Naive thymus-derived CD4-positive, alpha-beta T cell (primary cell): ENCODE data around the gene RABL6. TPM values are rescaled to one million over a fixed set of nuclear protein-coding genes. Genes with fewer than 3 reads are reported as not detected.
"Not testable (repeated sequence)": the region's sequence is repeated elsewhere in the genome, so short reads cannot be mapped to it uniquely, and the experiment has no call there.

ENCODE experiments used
- ATAC-seq: fragments of 150-1000 bp; cut with Tn5 transposase; 2 replicates; pipeline ENCODE4 v1.10.0; 2021; ENCODE audit warnings: mild to moderate bottlenecking, moderate library complexity
- CTCF ChIA-PET: fragments of 350-600 bp; sonication (Branson Sonifier 250); formaldehyde crosslinking; loops from one replicate; lab custom pipeline; 2021; ENCODE audit warnings: antibody characterized with exemption; lab: Charles Lee
- POLR2A ChIA-PET: fragments of 350-600 bp; sonication (Branson Sonifier 250); formaldehyde crosslinking; loops from one replicate; lab custom pipeline; 2021; ENCODE audit warnings: antibody characterized with exemption, inconsistent platforms; lab: Charles Lee
- DNase-seq, 9 donors: peaks; one replicate each; pipeline versions ENCODE4 v3.0.0 to v3.0.0-alpha.2; 2020 to 2022; ENCODE audit warnings: mixed read lengths in 1 of 9
- H3K27ac ChIP-seq: one replicate; pipeline ENCODE4 v1.7.0; 2013; ENCODE audit warnings: mild to moderate bottlenecking, low read depth, low read length, moderate library complexity
- H3K27me3 ChIP-seq, 2 donors: one replicate each; pipeline ENCODE4 v1.7.0; 2013; ENCODE audit warnings: low read length in 2 of 2, mild to moderate bottlenecking in 2 of 2, moderate library complexity in 2 of 2; ENCODE audit not compliant: control insufficient read depth in 2 of 2, insufficient read depth in 2 of 2
- H3K36me3 ChIP-seq, 3 experiments: 1 replicate in 2 of 3; 2 replicates in 1 of 3; pipeline ENCODE4 v1.7.0; 2013; ENCODE audit warnings: low read length in 3 of 3, mild to moderate bottlenecking in 3 of 3, moderate library complexity in 1 of 3; ENCODE audit not compliant: insufficient read depth in 3 of 3, control insufficient read depth in 2 of 3
- H3K4me1 ChIP-seq, 2 donors: one replicate each; pipeline ENCODE4 v1.7.0; 2013; ENCODE audit warnings: low read length in 2 of 2, mild to moderate bottlenecking in 2 of 2, moderate library complexity in 1 of 2; ENCODE audit not compliant: control insufficient read depth in 2 of 2, insufficient read depth in 2 of 2
- H3K4me3 ChIP-seq: 2 replicates; pipeline ENCODE4 v1.7.0; 2013; ENCODE audit warnings: mild to moderate bottlenecking, low read length
- H3K9me3 ChIP-seq, 3 experiments: 1 replicate in 2 of 3; 2 replicates in 1 of 3; pipeline ENCODE4 v1.7.0; 2013; ENCODE audit warnings: low read length in 3 of 3; ENCODE audit not compliant: control insufficient read depth in 2 of 3
- H3K27ac Mint-ChIP-seq, 9 donors: one replicate each; pipeline ENCODE4 v1.8.0; 2020 to 2022; ENCODE audit warnings: mixed read lengths in 9 of 9, mild to moderate bottlenecking in 8 of 9, moderate library complexity in 5 of 9, inconsistent platforms in 2 of 9
- H3K27me3 Mint-ChIP-seq, 5 donors: one replicate each; pipeline ENCODE4 v1.8.0; 2021 to 2022; ENCODE audit warnings: mixed read lengths in 5 of 5, mild to moderate bottlenecking in 1 of 5
- H3K36me3 Mint-ChIP-seq, 5 donors: one replicate each; pipeline ENCODE4 v1.8.0; 2020 to 2022; ENCODE audit warnings: mixed read lengths in 5 of 5, mild to moderate bottlenecking in 3 of 5, inconsistent platforms in 1 of 5
- H3K4me1 Mint-ChIP-seq, 7 donors: one replicate each; pipeline ENCODE4 v1.8.0; 2020 to 2022; ENCODE audit warnings: mixed read lengths in 7 of 7, mild to moderate bottlenecking in 3 of 7, inconsistent platforms in 1 of 7
- H3K4me3 Mint-ChIP-seq, 10 donors: one replicate each; pipeline ENCODE4 v1.8.0; 2020 to 2022; ENCODE audit warnings: mild to moderate bottlenecking in 10 of 10, mixed read lengths in 10 of 10, moderate library complexity in 6 of 10, inconsistent platforms in 2 of 10
- H3K9me3 Mint-ChIP-seq, 11 donors: one replicate each; pipeline ENCODE4 v1.8.0; 2020 to 2022; ENCODE audit warnings: mixed read lengths in 11 of 11, mild to moderate bottlenecking in 4 of 11, inconsistent platforms in 1 of 11, moderate library complexity in 1 of 11
- intact Hi-C, 2 donors: fragments of 100-400 bp; cut with micrococcal nuclease; formaldehyde crosslinking; loops; one replicate each; pipeline ENCODE4 v1.15.1; 2023
- polyA plus RNA-seq, 2 donors: library from polyadenylated mRNA; unstranded; fragments of 300-500 nt; fragmentation: Illumina TruSeq; gene quantifications; one replicate each; pipeline ENCODE4 v1.2.3, GENCODE V29; 2021
- total RNA-seq, 6 experiments: library from RNA in 5 of 6; stranded (reverse) in 5 of 6; gene quantifications; 1 replicate in 5 of 6; 2 replicates in 1 of 6; pipeline ENCODE4 v1.2.3 and lab custom pipeline; 2021 to 2026

The RABL6 gene
- total and polyA plus RNA-seq, 7 experiments from 2014 or later: 9.4 to 100 (median 60.7) TPM

GRCh38 chr9:136839229-136840139 is 31.7 kb downstream of the RABL6 start:
- intact Hi-C loops: no loop called here
- DNase-seq: no peak
- POLR2A ChIA-PET: interaction anchor here (0.6 kb wide), 1 partner anchor 96 kb away, joined by 4 read pairs; no protein-coding TSS in a partner anchor

GRCh38 chr9:136840140-136840876 is 32.6 kb downstream of the RABL6 start:
- ATAC-seq (no peak), DNase-seq (no peak)
- no peaks in the 10 kb centered on the region for H3K9me3 Mint-ChIP-seq
- Histone ChIP-seq H3K27ac (no peak overlapping the region), H3K9me3 (no peaks in the 10 kb centered on the region), H3K27me3 (no peaks in the 10 kb centered on the region), H3K4me3 (no peak overlapping the region), H3K4me1 (peaks cover 4 to 7% of the 10 kb centered on the region in 2 donors), H3K36me3 (peaks cover 0 to 25% (median 0%) of the 10 kb centered on the region in 3 experiments)
- peak overlapping the region in 2 of 10 donors; percentile 51 to 67 for H3K4me3 Mint-ChIP-seq
- intact Hi-C loops: no loop called here
- ChIA-PET CTCF (no interaction called here), POLR2A (interaction anchor here (0.6 kb wide), 2 partner anchors 32 to 96 kb away, joined by 3 to 4 read pairs; no protein-coding TSS in a partner anchor)
- H3K4me1 Mint-ChIP-seq: peaks cover 0 to 16% (median 10%) of the 10 kb centered on the region in 7 donors
- peaks cover 0 to 5% (median 0%) of the 10 kb centered on the region in 5 donors for H3K36me3 Mint-ChIP-seq
- H3K27me3 Mint-ChIP-seq: peaks cover 0 to 2% (median 0%) of the 10 kb centered on the region in 5 donors
- peak overlapping the region in 3 of 9 donors; percentile 7 to 79 (median 32) for H3K27ac Mint-ChIP-seq

More at GRCh38 chr9:136839229-136840139, 31.7 kb downstream of the RABL6 start:
- ATAC-seq: no peak
- H3K36me3 Mint-ChIP-seq: peaks cover 0 to 5% (median 0%) of the 10 kb centered on the region in 5 donors
- Histone ChIP-seq H3K9me3 (no peaks in the 10 kb centered on the region), H3K27me3 (no peaks in the 10 kb centered on the region), H3K4me1 (peaks cover 4 to 7% of the 10 kb centered on the region in 2 donors), H3K4me3 (no peak overlapping the region), H3K36me3 (peaks cover 0 to 25% (median 0%) of the 10 kb centered on the region in 3 experiments), H3K27ac (no peak overlapping the region)
- H3K27me3 Mint-ChIP-seq: no peaks in the 10 kb centered on the region
- no peaks in the 10 kb centered on the region for H3K9me3 Mint-ChIP-seq
- CTCF ChIA-PET: no interaction called here
- peak overlapping the region in 2 of 10 donors; percentile 51 to 67 for H3K4me3 Mint-ChIP-seq
- H3K4me1 Mint-ChIP-seq: peaks cover 0 to 16% (median 10%) of the 10 kb centered on the region in 7 donors
- H3K27ac Mint-ChIP-seq: peak overlapping the region in 2 of 9 donors; percentile 7 to 79

DNA sequence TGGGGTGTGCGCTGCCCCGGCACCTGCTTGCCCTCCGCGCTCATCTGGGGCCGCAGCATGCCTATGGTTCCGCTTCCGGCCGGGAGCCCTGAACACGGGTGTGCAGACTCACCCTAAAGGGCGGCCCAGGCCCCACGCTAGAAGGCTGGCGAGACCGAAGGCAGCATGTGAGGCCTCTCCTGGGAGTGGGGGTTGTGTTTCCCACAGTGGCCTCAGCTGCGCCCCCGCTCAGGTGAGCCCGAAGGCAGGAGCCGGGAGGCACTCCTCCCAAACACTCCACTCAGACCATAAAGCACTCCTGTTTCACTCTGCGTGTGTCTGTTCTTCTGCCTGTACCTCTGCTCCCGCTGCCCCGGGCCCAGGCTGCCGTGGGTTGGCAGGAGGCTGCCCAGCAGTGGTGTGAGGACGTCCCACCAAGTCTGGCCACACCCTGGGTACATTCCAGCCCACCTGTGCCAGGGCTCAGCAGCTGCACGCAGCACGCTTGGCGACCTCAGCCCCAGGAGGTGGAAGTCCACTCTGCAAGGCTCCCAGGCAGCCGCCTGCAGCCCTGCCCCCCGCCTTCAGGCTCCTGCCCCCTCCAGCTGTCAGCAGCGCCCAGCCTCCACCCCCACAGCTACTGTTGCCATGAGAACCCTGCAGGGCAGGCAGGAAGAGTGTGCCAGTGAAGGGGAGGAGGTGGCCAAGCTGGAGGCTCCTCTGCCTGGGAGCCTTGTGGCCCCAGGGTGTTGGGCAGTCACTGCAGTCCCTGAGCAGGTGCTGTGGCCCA is 33.3 kb downstream of the RABL6 start:
- POLR2A ChIA-PET: interaction anchor here (0.6 kb wide), 1 partner anchor 33 kb away, joined by 3 read pairs; no protein-coding TSS in a partner anchor
- no peak overlapping the region for H3K27ac ChIP-seq
- Mint-ChIP-seq H3K27me3 (peaks cover 0 to 5% (median 0%) of the 10 kb centered on the region in 5 donors), H3K27ac (no peak overlapping the region), H3K4me3 (peak overlapping the region in 1 of 10 donors; percentile 85), H3K36me3 (peaks cover 0 to 5% (median 0%) of the 10 kb centered on the region in 5 donors), H3K4me1 (peaks cover 0 to 16% (median 10%) of the 10 kb centered on the region in 7 donors), H3K9me3 (no peaks in the 10 kb centered on the region)
- ATAC-seq: no peak
- H3K4me1 ChIP-seq: peaks cover 4 to 7% of the 10 kb centered on the region in 2 donors
- CTCF ChIA-PET: no interaction called here
- DNase-seq: no peak
- peaks cover 0 to 25% (median 0%) of the 10 kb centered on the region in 3 experiments for H3K36me3 ChIP-seq
- H3K27me3 ChIP-seq: no peaks in the 10 kb centered on the region
- H3K9me3 ChIP-seq: no peaks in the 10 kb centered on the region
- intact Hi-C loops: no loop called here
- H3K4me3 ChIP-seq: no peak overlapping the region

GRCh38 chr9:136841646-136842379 is 34.1 kb downstream of the RABL6 start:
- not testable (repeated sequence) for H3K4me1 ChIP-seq, ATAC-seq, H3K27me3 ChIP-seq, H3K9me3 Mint-ChIP-seq, H3K9me3 ChIP-seq, DNase-seq, H3K36me3 Mint-ChIP-seq, H3K27ac ChIP-seq
- H3K4me1 Mint-ChIP-seq: peaks cover 0 to 17% (median 10%) of the 10 kb centered on the region in 7 donors
- Histone ChIP-seq H3K4me3 (peak overlapping the region; percentile 83), H3K36me3 (peaks cover 0 to 19% (median 0%) of the 10 kb centered on the region in 3 experiments)
- peak overlapping the region; percentile 71 to 94 (median 82) for H3K4me3 Mint-ChIP-seq
- H3K27ac Mint-ChIP-seq: peak overlapping the region in 2 of 9 donors; percentile 48 to 72
- ChIA-PET CTCF (interaction anchor here (1.0 to 1.1 kb wide), 2 partner anchors 24 to 193 kb away, joined by 3 to 6 read pairs; no protein-coding TSS in a partner anchor), POLR2A (interaction anchor here (0.6 to 1.9 kb wide), 3 partner anchors 40 to 44 kb away, joined by 4 to 7 read pairs (median 5); partner anchors contain the start of gene TRAF2)
- peaks cover 0 to 10% (median 0%) of the 10 kb centered on the region in 5 donors for H3K27me3 Mint-ChIP-seq
- intact Hi-C loops: loop anchor here in 1 of 2 donors (1.0 kb wide), 4 partner anchors 44 to 193 kb away; partner anchors contain the start of genes FBXW5 and TRAF2

DNA sequence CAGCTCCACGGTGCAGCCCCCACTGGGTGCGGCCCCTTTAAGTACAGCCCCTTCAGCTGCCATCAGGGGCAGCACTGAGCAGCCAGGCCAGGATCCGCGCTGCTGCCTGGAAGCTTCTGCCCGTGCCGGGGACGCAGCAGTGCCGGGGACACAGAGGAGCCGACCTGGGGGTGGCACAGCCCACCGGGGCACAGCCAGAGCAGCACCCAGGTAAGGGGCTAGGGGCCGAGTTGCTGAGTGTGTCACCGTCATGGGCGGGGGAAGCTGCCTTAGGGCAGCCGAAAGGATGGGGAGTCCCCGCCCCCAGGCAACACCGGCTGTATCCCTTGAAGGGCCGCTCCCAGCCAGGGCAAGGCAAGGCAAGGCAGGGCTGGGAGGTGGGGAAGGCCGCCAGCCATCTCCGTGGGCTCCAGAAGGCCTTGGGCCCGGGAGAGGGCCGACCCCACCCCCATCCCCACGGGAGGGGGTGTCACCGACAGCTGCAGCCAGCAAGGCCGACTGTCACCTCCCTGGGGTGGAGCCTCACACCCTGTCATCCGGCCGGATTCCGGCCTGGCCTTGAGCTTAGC is 34.7 kb downstream of the RABL6 start, which contains the start of gene AJM1:
TSS of gene AJM1 (plus strand) at position 99 of the 569 bp plus-strand sequence. CDS start 1,937 bp downstream, outside the sequence.
- Histone ChIP-seq H3K4me3 (peak within 1 kb of the TSS; percentile 83), H3K36me3 (peaks cover 0 to 19% (median 0%) of the 10 kb centered on the region in 3 experiments)
- ATAC-seq: peak; percentile 93
- not testable (repeated sequence) for H3K4me1 ChIP-seq, H3K36me3 Mint-ChIP-seq, H3K9me3 ChIP-seq, H3K27me3 ChIP-seq, H3K9me3 Mint-ChIP-seq, H3K27ac ChIP-seq
- ChIA-PET POLR2A (interaction anchor here (0.6 to 1.9 kb wide), 4 partner anchors 40 to 105 kb away, joined by 3 to 7 read pairs (median 4); partner anchors contain the start of gene TRAF2), CTCF (interaction anchor here (1.0 to 1.1 kb wide), 2 partner anchors 25 to 193 kb away, joined by 3 to 6 read pairs; no protein-coding TSS in a partner anchor)
- Mint-ChIP-seq H3K4me1 (peaks cover 2 to 19% (median 11%) of the 10 kb centered on the region in 7 donors), H3K27ac (peak within 1 kb of the TSS in 2 of 9 donors; percentile 48 to 72), H3K27me3 (peaks cover 0 to 13% (median 0%) of the 10 kb centered on the region in 5 donors), H3K4me3 (peak within 1 kb of the TSS; percentile 71 to 94 (median 82))
- intact Hi-C loops: loop anchor here in 1 of 2 donors (1.0 kb wide), 4 partner anchors 44 to 193 kb away; partner anchors contain the start of genes FBXW5 and TRAF2
- DNase-seq: peak; percentile 63 to 82 (median 77)
